NCI-H1694 treated with DMSO at 0.1 percent for 48 hours (cell line): Measurements from ENCODE around the gene CPAMD8.
"Not testable (repeated sequence)": the region's sequence is repeated elsewhere in the genome, so short reads cannot be mapped to it uniquely, and the experiment has no call there.

Experiments used
- DNase-seq: peaks from one replicate; lab custom pipeline; 2025; lab: John Stamatoyannopoulos, UW

CPAMD8 gene

GRCh38 chr19:16945762-16946465 is 80.7 kb downstream of the CPAMD8 start:
- no peak for DNase-seq

- DNase-seq = no peak
Observed at GRCh38 chr19:16945364-16945714, 81.3 kb downstream of the CPAMD8 start.

GRCh38 chr19:16944626-16945363 is 81.8 kb downstream of the CPAMD8 start:
- no peak for DNase-seq

- DNase-seq = no peak
Observed at GRCh38 chr19:16943942-16944625, 82.5 kb downstream of the CPAMD8 start.

GRCh38 chr19:16943090-16943489 is 83.5 kb downstream of the CPAMD8 start:
- not testable (repeated sequence) for DNase-seq

GRCh38 chr19:16942583-16942982 is 84.0 kb downstream of the CPAMD8 start:
- no peak for DNase-seq

GRCh38 chr19:16940626-16941025 is 86.0 kb downstream of the CPAMD8 start:
- DNase-seq = no peak

- not testable (repeated sequence) for DNase-seq
Observed at GRCh38 chr19:16940063-16940462, 86.5 kb downstream of the CPAMD8 start.

GRCh38 chr19:16938211-16938610 is 88.4 kb downstream of the CPAMD8 start:
- DNase-seq = no peak

- DNase-seq = not testable (repeated sequence)
Observed at GRCh38 chr19:16937796-16938195, 88.8 kb downstream of the CPAMD8 start.

GRCh38 chr19:16936901-16937300 is 89.7 kb downstream of the CPAMD8 start:
- no peak for DNase-seq

- no peak for DNase-seq
Observed at GRCh38 chr19:16934489-16934888, 92.1 kb downstream of the CPAMD8 start.

- DNase-seq = no peak
Observed at GRCh38 chr19:16931306-16931705, 95.3 kb downstream of the CPAMD8 start.

- DNase-seq = no peak
Observed at GRCh38 chr19:16930753-16931152, 95.9 kb downstream of the CPAMD8 start.

- no peak for DNase-seq
Observed at GRCh38 chr19:16928916-16929315, 97.7 kb downstream of the CPAMD8 start.

- no peak for DNase-seq
Observed at GRCh38 chr19:16928351-16928750, 98.3 kb downstream of the CPAMD8 start.

GRCh38 chr19:16927883-16928282 is 98.7 kb downstream of the CPAMD8 start:
- DNase-seq = no peak

GRCh38 chr19:16922949-16923348 is 103.7 kb downstream of the CPAMD8 start:
- no peak for DNase-seq

GRCh38 chr19:16922592-16922934 is 104.0 kb downstream of the CPAMD8 start:
- DNase-seq = no peak

GRCh38 chr19:16921766-16922591 is 104.6 kb downstream of the CPAMD8 start:
- no peak for DNase-seq

GRCh38 chr19:16920816-16921529 is 105.6 kb downstream of the CPAMD8 start:
- DNase-seq = no peak

- DNase-seq = no peak
Observed at GRCh38 chr19:16919496-16919895, 107.1 kb downstream of the CPAMD8 start.
